ENCODE results near the gene SLC46A1.

- TF ChIP-seq CTCF (IDR thresholded peaks at IDR 0.05) (no peak), POLR2A (IDR thresholded peaks at IDR 0.05) (no peak)
These were observed 60.4 kb downstream of the SLC46A1 start for GRCh38 chr17:28345419-28346198.

All from heart left ventricle (tissue), 13 donors.